ENCODE measurements around the gene NFIA.

NFIA gene

DNA sequence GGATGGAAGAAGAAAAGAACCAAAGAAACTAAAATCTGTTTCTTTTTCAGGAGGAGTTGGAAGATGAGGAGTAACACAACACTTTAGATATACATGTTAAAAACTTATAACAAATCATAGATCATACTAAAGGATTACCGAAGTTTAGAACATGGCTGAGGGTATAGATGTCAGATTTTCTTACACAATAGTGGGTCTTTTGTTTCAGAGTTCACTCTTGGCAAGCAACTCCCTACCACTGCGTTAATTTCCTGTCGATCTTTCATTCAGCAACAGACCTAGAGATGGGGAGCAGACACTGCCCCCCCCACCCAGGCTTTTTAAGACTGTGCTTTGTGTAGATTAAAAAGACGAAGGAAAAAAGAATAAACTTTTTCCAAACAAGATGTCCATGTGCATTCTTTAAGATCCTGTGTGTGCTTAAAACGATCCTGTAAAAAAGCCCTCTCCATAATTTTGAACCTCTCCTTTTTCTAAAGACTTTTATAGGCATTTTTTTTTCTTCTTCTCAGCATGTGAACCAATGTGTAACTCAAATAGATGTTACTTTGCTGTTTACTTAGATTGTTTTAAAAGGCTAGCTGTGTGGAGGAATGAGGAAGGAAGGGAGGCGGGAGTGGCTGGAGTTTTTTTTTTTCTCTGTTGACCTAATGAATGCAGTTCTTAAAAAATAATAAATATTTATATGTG lies 50.4 kb downstream of the NFIA start:
- DNase-seq, result no peak

DNA sequence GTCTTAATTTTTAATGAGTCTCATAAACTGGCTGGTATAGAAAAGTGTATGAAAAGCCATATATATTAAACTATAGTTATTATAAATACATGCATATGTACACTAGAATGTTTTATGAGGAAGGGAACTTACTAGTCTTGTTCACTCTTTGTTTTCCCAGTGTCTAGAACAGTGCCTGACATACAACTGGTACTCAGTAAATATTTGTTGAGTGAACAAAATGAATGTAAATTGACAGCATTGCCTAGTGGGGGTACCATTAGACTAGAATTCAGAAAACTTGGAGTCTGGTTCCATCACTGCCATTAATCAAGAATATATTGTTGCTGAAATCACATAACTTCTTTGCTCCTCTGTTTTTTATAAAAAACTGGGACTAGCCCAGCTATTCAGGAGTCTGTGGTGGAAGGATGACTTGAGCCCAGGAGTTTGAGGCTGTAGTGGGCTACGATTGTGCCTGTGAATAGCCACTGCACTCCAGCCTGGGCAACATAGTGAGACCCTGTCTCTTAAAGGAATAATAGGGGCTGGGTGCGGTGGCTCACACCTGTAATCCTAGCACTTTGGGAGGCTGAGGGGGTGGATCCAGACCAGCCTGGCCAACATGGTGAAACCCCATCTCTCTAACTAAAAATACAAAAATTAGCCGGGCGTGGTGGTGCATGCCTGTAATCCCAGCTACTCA lies 51.1 kb downstream of the NFIA start:
- DNase-seq, result no peak

DNA sequence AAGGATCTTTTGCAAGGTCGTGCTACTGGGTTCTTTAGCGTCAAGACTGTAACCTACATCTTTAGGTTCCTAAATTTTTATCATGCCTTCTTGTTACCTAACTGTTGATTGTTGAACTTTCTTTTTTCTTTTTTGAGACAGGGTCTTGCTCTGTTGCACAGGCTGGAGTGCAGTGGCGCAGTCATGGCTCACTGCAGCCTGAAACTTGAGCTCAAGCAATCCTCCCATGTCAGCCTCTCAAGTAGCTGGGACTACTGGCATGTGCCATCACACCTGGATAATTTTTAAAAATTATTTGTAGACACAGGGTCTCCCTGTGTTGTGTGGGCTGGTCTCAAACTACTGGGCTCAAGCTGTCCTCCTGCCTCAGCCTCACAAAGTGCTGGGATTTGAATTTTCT lies 52.9 kb downstream of the NFIA start:
- DNase-seq, result no peak

DNA sequence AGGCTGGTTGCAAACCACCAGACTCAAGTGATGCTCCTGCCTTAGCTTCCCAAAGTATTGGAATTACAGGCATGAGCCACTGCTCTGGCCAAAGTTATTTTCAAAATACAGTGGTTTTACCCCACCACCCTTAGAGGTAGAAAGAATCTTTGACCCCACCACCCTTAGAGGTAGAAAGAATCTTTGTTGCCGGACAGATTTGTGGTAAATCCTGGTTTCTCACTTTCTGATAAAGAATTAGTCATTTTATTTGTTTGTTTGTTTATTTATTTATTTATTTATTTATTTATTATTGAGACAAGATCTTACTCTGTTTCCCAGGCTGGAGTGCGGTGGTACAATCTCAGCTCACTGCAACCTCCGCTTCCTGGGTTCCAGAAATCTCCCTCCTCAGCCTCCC lies 55.9 kb downstream of the NFIA start:
- no peak for DNase-seq

DNA sequence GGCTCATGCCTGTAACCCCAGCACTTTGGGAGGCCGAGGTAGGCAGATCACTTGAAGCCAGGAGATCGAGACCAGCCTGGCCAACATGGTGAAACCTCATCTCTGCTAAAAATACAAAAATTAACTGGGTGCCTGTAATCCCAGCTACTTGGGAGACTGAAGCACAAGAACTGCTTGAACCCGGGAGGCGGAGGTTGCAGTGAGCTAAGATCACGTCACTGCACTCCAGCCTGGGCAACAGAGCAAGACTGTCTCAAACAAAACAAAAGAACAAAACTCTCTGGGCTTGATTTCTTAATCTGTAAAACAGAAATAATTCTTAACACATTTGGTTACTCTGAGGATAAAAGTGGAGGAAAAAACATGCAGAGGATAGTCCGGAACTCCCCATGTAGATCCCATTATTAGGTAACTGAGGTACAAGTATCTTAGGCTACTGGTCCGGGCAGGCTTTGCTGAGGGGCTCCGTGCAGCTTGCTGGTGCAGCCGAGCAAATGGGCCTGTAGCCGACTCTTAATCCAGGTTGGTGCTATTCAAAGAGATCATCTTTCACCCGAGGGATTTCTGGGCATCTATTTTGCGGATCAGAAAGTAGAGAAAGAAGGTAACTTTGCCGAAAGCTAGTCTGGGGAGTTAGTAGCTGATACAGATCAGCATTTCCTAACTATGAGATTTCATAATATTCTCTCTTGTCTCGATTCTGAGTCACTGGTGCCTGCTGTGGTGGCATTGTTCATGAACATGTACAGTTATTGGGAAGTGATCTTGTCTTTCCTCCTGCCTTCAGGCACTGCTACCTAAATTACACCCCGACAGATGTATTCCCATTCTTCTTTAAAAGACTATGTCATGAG lies 56.8 kb downstream of the NFIA start:
- no peak for DNase-seq

DNA sequence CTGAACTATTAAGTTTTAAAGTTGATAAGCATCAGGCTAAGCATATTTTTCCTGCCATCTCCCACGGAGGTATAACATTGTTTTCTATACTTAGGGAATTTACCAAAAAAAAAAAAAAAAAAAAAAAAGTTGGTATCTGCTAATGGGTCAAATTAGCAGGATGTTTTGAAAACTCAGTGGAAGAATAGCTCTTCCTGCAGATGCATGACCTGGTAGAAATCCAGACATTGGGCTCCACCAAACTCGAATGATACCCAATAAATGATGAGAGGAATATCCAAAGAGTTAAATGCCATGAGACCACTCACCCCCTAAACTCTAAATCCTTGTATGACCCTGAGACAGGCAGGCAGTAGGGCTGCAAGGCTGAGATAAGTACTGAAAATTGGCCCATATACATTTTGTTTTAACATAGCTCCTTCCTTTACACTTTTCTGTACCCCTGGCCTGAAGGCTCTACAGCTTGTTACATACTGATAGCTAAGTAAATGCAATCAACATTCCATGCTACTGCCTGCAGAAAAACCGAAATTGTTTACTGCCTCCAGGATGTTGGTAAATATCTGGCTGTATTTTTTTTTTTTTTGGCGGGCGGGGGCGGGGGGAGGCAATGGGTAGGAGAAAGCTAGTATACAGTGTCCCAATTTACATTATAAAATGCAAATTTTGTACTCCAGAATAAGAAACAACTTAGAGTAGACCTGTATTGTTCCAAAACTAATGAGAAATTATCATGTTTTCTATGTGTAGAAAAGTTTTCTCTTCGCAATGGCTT lies 57.6 kb downstream of the NFIA start:
- no peak for DNase-seq

DNA sequence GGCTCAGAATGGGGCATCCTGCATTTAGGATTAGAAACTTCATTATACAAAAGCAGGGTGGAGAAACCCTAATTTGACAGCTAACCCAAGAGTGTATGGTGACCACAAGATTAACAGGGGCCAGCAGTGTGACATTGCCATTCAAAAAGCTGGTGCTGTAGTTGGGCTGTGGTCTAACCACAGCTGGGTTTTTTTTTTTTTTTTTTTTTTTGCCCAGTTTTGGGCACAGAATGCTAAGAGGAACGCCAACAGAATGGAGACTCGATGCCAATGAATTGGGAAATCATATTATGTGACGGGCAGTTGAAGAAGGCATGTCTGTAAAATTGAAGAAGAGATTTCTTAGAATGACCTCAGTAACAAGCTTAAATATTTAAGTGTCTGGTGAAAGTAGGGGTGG lies 58.4 kb downstream of the NFIA start:
- no peak for DNase-seq

DNA sequence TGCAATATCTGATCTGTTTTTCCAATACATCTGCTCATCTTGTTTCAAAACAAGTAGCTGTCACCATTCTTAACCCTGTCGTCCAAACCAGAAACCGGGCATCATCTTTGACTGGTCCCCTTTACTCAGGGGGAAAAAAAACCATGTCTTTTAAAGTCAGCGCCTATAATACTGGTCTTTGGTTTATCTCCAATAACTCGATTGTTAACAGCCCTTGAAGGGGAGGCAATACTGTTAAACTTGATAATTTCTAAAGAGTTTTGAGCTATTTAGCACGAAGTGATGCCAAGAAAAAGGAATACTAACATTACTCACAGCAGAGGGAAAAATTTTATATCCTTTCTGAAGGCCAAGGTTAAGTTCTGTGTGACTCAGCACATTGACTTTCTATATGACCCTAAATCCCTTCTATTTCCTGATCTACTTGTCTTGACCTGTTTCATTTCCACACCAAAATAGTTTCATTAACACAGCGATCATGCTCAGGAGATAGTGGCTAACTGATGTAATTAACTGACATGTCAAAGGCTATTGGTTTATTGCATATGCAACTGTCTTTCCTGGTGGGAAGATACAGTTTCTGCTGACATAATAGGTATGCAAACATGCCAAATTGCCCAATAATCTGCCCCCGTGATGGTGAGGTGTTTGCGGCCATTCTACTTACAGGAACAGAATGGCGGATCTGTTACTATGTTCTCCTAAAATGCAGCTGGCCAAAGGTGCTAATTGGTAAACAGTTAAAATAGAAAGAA lies 59.1 kb downstream of the NFIA start:
- no peak for DNase-seq

DNA sequence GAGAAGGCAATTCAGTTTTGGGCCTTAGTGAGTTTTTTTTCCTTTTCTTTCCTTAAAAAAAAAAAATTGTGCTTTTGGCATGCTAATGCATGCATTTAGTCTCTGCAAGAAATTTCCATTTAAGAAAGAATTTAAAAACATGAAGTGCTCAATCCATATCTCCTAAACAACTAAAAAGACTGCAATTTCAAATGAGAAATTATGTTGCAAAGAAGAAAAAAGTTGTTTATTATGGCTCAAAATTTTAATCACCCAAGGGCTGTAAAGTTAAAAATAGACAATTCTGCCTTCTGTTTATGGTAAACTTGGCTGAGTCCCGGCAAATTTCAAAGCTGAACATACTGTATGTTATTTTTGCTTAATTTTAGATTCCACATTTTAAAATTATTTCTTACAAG lies 59.7 kb downstream of the NFIA start:
- DNase-seq, result no peak

DNA sequence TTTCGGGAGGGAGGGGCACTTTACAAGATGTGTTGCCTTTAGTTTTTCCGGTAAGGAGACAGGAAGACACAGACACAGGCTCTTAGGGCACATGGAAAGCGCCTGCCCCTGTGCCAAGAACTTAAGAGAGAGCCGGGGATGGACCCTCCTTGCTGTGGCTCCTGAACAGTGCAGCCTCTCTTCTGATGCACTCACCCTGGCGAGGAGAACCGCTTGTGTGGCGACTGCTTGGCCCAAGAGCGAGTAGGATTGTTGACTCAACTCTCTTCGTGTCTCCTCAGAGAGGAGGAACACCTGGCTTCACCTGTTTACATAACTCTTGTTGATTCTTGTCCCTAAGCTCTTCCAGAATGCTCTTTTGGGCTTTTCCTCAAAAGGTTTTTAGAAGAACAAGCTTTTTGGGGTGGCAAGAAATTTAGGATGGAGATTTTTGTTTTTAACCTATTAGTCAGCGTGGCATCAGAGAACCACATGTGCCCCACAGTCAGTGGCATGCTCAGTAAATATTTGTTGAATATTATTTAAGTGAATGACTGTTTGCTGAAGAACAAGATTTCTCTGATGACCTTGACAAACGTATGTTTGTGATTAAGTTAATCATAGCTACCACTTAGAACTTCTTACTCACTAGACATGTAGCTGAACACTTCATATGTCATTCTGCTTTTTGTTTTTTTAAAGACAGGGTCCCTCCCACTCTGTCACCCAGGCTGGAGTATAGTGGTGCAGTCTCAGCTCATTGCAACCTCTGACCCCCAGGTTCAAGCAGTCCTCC lies 60.6 kb downstream of the NFIA start:
- DNase-seq, result no peak

DNA sequence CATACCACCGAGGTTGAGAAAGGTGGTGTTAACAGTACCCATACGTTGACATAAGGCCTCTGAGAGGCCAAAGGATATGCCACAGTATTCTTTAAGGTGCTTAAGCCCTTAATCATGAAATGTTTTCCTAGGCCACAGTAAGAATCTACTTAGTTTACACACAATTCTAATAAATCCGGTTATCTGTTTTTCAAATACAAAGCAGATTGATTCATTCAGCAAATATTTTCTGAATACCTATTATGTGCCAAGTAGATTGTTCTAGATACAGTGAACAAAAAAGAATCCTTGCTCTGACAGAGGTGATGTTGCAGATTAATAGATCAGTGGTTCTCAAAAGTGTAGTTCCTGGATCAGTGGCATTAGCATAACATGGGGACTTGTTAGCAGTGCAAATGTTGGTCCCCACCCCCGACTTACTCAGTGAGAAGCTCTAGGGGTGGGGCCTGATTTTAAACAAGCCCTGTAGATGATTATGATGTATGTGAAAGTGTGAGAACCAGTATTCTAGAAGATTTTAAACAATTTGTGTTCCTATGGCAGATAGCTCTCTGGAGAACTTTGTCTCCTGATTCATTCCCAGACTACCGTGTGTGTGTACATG lies 61.6 kb downstream of the NFIA start:
- no peak for DNase-seq

DNA sequence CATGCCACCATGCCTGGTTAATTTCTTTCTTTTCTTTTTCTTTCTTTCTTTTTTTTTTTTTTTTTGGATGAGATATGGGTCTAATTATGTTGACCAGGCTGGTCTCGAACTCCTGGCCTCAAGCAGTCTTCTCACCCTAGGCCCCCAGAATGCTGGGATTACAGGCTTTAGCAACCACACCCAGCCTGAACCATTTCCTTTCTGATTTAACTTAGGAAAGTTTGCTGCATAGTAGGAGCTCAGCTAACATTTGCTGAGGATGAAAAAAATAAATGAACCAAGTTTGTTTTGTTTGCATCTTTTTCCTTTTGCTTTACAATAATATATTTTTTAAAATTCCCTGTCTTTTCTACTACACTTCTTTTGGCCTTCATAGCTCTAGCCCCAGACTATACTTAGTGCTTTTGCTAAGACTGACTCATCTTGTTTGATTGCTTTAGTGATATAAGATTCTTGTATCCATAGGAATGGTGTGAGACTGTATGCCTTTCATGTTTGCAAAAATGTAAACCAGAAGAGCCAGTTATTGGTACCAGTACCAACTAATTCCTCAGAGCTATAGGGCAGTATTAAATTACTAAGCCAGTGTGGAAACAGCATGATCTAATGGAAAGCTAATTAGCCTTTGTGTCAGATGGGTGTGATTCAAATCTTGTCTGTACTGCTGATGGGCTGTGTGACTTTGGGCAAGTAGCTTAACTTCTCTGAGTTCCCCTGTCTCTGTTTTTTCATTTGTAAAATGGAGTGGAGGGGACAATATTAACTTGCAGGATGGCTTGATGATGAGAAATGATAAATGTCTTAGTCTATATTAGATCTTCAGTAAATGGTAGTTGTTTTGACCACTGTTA lies 66.9 kb downstream of the NFIA start:
- no peak for DNase-seq

DNA sequence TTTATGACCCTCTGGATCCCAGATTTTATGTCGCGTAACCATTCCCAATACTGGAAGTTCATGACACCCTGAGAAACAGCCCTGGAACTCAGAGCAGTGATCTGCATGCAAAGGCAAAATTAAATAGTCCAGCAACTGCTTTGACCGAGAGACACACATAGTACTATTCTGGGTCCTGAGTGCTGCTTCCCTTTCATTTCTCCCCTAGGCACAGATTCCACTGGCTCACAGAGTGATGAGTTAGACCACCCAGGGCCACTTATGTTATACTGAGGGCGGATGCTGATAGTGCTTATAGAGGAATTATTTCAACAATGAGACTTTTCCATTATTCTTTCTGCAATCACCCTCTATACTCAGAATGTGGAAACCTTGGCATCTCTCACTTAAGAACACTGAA lies 69.2 kb downstream of the NFIA start:
- no peak for DNase-seq

DNA sequence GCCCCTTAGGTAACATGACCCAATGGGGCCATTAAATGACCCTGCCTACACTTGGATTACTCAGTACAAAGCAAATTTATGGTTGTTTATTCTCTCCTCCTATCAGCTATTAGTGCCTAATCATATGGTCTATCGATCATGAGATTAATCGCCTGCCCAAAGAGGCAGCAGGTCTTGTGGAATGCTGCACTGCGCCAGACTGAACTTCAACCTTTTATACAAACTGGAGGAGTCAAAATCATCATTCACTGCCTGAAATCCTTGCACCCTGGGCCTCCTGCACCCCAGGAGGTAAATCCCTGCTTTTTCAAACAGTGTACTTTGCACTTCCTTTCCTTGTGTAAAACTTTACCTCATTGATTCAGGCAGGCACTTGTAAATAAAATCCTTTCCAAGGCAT lies 69.7 kb downstream of the NFIA start:
- DNase-seq, result no peak

DNA sequence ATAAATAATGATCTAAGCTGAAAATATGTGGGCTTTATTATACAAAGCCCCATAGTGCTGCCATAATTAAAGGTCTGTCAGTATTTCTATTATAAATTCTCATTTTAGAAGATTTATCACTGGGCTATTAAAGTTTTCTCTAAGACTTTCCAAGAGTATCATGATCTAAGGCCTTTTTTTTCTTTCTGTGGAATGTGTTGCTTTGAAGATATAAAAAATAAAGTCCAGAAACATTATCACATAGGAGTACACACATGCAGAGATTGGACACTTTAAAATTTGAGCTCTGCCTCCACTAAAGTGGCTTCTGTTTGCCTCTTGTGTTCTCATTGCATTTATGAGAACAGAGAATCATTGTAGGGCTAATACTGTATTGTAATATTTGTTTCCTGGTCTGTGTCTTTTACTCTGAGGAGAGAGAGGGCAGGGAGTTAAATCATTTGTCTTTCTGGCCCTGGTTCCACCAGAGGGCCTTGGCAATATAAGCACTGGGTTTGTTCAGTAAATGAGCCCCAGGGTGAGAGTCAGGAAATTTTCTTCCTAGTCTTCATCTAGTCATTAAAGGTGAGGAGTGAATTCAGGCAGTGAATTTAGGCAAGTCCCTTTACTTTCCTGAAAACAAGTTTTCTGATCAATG lies 70.2 kb downstream of the NFIA start:
- no peak for DNase-seq

DNA sequence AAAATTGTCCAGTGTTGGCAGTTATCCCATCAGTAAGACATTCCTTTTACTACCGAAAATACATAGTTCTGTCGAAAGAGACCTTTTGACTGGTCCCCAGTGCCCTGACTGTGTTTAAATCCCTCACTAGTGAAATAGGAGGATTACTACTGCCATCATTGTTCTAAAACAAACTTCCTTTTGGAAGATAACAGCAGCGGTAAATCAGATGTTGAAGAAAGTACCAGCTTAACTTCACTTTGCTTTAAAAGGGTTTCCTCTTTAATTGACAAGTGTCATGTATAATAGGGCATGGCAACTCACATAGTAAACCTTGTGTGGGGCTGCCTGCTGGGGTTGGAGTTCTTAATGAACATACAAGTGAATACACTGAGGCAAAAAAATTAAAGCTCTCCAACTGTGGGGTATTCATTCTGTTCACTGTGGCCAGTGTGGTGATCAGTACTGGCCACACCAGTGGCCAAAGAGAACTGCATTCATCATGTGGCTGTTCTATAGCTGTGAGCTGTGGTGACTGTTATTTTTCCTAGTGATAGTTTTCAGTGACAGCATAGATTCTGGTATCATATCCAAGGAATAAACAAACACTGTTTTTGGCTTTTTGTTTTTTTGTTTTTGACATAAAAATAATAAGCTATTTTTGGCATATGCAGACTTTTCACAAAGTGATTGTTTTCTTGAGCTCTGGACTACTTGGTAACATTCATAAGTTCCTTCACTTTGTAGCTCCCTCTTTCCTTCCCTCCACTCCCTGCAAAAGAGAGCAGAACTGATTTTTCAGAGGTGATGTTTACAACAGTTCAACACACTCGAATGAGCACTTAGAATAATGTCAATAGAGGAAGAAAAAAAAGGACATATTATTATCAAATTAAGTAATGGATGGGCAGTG lies 74.5 kb downstream of the NFIA start:
- no peak for DNase-seq

DNA sequence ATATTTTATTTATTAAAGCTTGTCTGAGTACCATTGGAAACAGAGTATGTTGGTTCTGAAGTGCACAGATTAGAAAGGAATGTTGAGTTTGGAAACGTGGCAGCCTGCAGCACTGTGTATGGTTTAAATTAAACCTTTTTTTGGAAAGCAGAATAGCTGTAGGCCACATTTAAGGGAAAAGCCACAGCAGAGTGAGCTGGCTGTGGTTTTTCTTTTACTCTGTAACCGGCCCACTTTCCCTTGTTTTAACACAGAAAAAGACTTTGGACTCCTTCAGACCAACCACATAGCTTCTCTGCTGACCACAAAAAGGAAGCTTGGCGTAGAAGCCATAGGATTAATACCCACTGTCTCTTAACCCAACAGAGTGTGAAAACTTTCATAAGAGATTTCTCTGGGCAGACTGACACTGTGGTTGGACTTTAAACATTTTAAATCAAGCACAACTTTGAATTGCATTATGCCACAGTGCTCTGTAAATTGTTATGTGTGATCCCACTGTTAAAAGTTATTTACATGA lies 75.2 kb downstream of the NFIA start:
- no peak for DNase-seq

DNA sequence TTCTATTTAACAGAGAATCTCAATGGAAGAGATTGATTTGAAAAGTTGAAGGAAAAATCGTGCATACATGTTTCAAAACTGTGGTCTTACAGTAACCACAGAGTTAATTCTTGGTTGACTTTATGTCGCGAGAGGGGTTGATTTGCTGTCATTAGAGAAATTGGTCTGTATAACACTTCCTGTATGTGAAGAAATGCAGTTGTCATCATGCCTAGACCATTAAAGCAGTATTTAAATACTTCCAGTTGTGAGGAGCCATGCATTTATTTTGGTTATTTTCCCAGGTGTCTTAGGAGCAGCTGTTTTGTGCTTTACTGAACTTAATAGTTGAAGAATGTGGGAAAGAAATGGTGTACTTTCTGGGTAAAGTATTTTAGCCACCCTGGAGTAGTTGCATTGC lies 76.2 kb downstream of the NFIA start:
- no peak for DNase-seq
